H9 (cell line): Measurements from ENCODE around the gene DOCK2. TPM values are rescaled to one million over a fixed set of nuclear protein-coding genes. Genes with fewer than 3 reads are reported as not detected.

Source experiments
- DNase-seq: peaks from one replicate; pipeline ENCODE4 v3.0.0-alpha.2; 2017
- H2AFZ ChIP-seq: one replicate; pipeline ENCODE4 v1.6.1; 2013; ENCODE audit warnings: mild to moderate bottlenecking, low read length, control low read depth, moderate library complexity
- H2AK5ac ChIP-seq: 2 replicates; pipeline ENCODE4 v1.6.1; 2013; ENCODE audit warnings: low read length, control low read depth, mixed read lengths; ENCODE audit not compliant: insufficient read length
- H2BK120ac ChIP-seq: one replicate; pipeline ENCODE4 v1.6.1; 2013; ENCODE audit warnings: low read depth, mild to moderate bottlenecking, low read length, control low read depth, inconsistent platforms; ENCODE audit not compliant: poor library complexity, severe bottlenecking
- H2BK12ac ChIP-seq: 2 replicates; pipeline ENCODE4 v1.6.1; 2013; ENCODE audit warnings: low read length, control low read depth, mixed read lengths, low read depth; ENCODE audit not compliant: insufficient read length
- H2BK15ac ChIP-seq: 2 replicates; pipeline ENCODE4 v1.6.1; 2013; ENCODE audit warnings: low read depth, low read length, control low read depth
- H2BK20ac ChIP-seq: one replicate; pipeline ENCODE4 v1.6.1; 2013; ENCODE audit warnings: low read depth, mild to moderate bottlenecking, low read length, control low read depth, inconsistent platforms; ENCODE audit not compliant: poor library complexity, severe bottlenecking
- H2BK5ac ChIP-seq: 2 replicates; pipeline ENCODE4 v1.6.1; 2013; ENCODE audit warnings: low read length, control low read depth, mixed read lengths; ENCODE audit not compliant: insufficient read length
- H3K14ac ChIP-seq: 2 replicates; pipeline ENCODE4 v1.6.1; 2013; ENCODE audit warnings: low read length, control low read depth; ENCODE audit not compliant: insufficient read depth
- H3K18ac ChIP-seq: 2 replicates; pipeline ENCODE4 v1.6.1; 2013; ENCODE audit warnings: low read depth, mild to moderate bottlenecking, mixed read lengths, low read length, control low read depth; ENCODE audit not compliant: insufficient read length
- H3K23ac ChIP-seq: 2 replicates; pipeline ENCODE4 v1.6.1; 2013; ENCODE audit warnings: low read length, control low read depth, mixed read lengths, low read depth; ENCODE audit not compliant: insufficient read length
- H3K23me2 ChIP-seq: 2 replicates; pipeline ENCODE4 v1.6.1; 2013; ENCODE audit warnings: low read depth, mild to moderate bottlenecking, mixed read lengths, low read length, control low read depth; ENCODE audit not compliant: insufficient read length, poor library complexity, severe bottlenecking
- H3K27ac ChIP-seq: 2 replicates; pipeline ENCODE4 v1.5.1; 2013; ENCODE audit warnings: low read length, control low read depth, mixed read lengths, low read depth; ENCODE audit not compliant: insufficient read length
- H3K27me3 ChIP-seq: 2 replicates; pipeline ENCODE4 v1.6.1; 2013; ENCODE audit warnings: low read length, control low read depth, inconsistent platforms; ENCODE audit not compliant: insufficient read depth
- H3K4ac ChIP-seq: 2 replicates; pipeline ENCODE4 v1.6.1; 2013; ENCODE audit warnings: low read depth, mild to moderate bottlenecking, control low read depth, inconsistent platforms, low read length, moderate library complexity
- H3K4me1 ChIP-seq: 2 replicates; pipeline ENCODE4 v1.6.1; 2013; ENCODE audit warnings: low read length, control low read depth, inconsistent platforms; ENCODE audit not compliant: insufficient read depth
- H3K4me2 ChIP-seq: 2 replicates; pipeline ENCODE4 v1.6.1; 2013; ENCODE audit warnings: low read length, control low read depth, mixed read lengths; ENCODE audit not compliant: insufficient read length, insufficient read depth
- H3K56ac ChIP-seq: 2 replicates; pipeline ENCODE4 v1.6.1; 2013; ENCODE audit warnings: low read depth, mild to moderate bottlenecking, mixed read lengths, low read length, control low read depth; ENCODE audit not compliant: insufficient read length
- H3K79me1 ChIP-seq: 2 replicates; pipeline ENCODE4 v1.6.1; 2013; ENCODE audit warnings: low read depth, mild to moderate bottlenecking, moderate library complexity, low read length, control low read depth, inconsistent platforms; ENCODE audit not compliant: insufficient read depth, poor library complexity, severe bottlenecking
- H3K79me2 ChIP-seq: 2 replicates; pipeline ENCODE4 v1.6.1; 2013; ENCODE audit warnings: low read length, control low read depth, inconsistent platforms; ENCODE audit not compliant: insufficient read depth
- H3K9ac ChIP-seq: 2 replicates; pipeline ENCODE4 v1.6.1; 2013; ENCODE audit warnings: low read length, control low read depth, mixed read lengths; ENCODE audit not compliant: insufficient read length; ENCODE audit errors: extremely low read depth
- H3K9me3 ChIP-seq: one replicate; pipeline ENCODE4 v1.6.1; 2013; ENCODE audit warnings: low read depth, low read length, inconsistent platforms; ENCODE audit not compliant: control insufficient read depth
- H3T11ph ChIP-seq: one replicate; pipeline ENCODE4 v1.6.1; 2013; ENCODE audit warnings: mild to moderate bottlenecking, low read length, control low read depth, inconsistent platforms
- H4K20me1 ChIP-seq: one replicate; pipeline ENCODE4 v1.6.1; 2013; ENCODE audit not compliant: control insufficient read depth, insufficient read length, insufficient read depth
- H4K5ac ChIP-seq: 2 replicates; pipeline ENCODE4 v1.6.1; 2013; ENCODE audit warnings: low read depth, mild to moderate bottlenecking, mixed read lengths, low read length, control low read depth; ENCODE audit not compliant: insufficient read length
- H4K8ac ChIP-seq: replicated peaks from 2 replicates; pipeline ENCODE4 v1.6.1; 2013; ENCODE audit warnings: low read length, control low read depth, mixed read lengths, low read depth; ENCODE audit not compliant: insufficient read length
- H4K91ac ChIP-seq: 2 replicates; pipeline ENCODE4 v1.6.1; 2013; ENCODE audit warnings: low read depth, mild to moderate bottlenecking, moderate library complexity, mixed read lengths, low read length, control low read depth; ENCODE audit not compliant: insufficient read length
- H3K27ac Mint-ChIP-seq, 3 experiments: 2 replicates in 2 of 3; 3 replicates in 1 of 3; pipeline ENCODE4 v1.8.0; 2020 to 2021; ENCODE audit warnings: mixed read lengths in 3 of 3, mild to moderate bottlenecking in 1 of 3, moderate library complexity in 1 of 3
- H3K27me3 Mint-ChIP-seq: 2 replicates; pipeline ENCODE4 v1.8.0; 2021; ENCODE audit warnings: low read depth, mild to moderate bottlenecking, moderate library complexity, mixed read lengths
- H3K36me3 Mint-ChIP-seq, 3 experiments: 2 replicates in 2 of 3; 3 replicates in 1 of 3; pipeline ENCODE4 v1.8.0; 2020 to 2021; ENCODE audit warnings: low read depth in 3 of 3, mixed read lengths in 3 of 3; ENCODE audit not compliant: insufficient read depth in 1 of 3
- H3K4me1 Mint-ChIP-seq, 2 experiments: 2 replicates each; pipeline ENCODE4 v1.8.0; 2020; ENCODE audit warnings: mixed read lengths in 2 of 2
- H3K4me3 Mint-ChIP-seq, 2 experiments: 2 replicates in 1 of 2; 3 replicates in 1 of 2; pipeline ENCODE4 v1.8.0; 2020 to 2021; ENCODE audit warnings: mild to moderate bottlenecking in 2 of 2, mixed read lengths in 2 of 2, moderate library complexity in 1 of 2
- H3K9me3 Mint-ChIP-seq, 2 experiments: 2 replicates in 1 of 2; 3 replicates in 1 of 2; pipeline ENCODE4 v1.8.0; 2020; ENCODE audit warnings: mild to moderate bottlenecking in 2 of 2, mixed read lengths in 2 of 2, moderate library complexity in 1 of 2
- CTCF ChIP-seq: fragments of 200-600 bp; sonication (generic); conservative IDR thresholded peaks from 3 replicates; pipeline ENCODE4 v1.8.0; 2021; ENCODE audit warnings: antibody characterized with exemption, mild to moderate bottlenecking
- WGBS: extraction: QIAGEN DNeasy Blood & Tissue Kit; methylation state at CpG from one replicate; pipeline ENCODE4 v1.1.7; 2013; ENCODE audit warnings: missing lambda C conversion rate, low lambda C conversion rate, mixed read lengths; ENCODE audit not compliant: insufficient read length; ENCODE audit errors: extremely low coverage; 5-methylcytosine and 5-hydroxymethylcytosine counted together
- total RNA-seq: library from RNA; stranded (reverse); gene quantifications from 2 replicates; pipeline ENCODE4 v1.2.1, GENCODE V29; 2021

DOCK2 gene
- total RNA-seq, 1 experiment from 2014 or later = 7.8 TPM

GRCh38 chr5:169809281-169809680 is 172.2 kb downstream of the DOCK2 start:
- WGBS = no CpG with 5 or more reads among the region's 5 CpGs
- peaks cover 51 to 63% of the 10 kb centered on the region in 2 experiments for H3K4me1 Mint-ChIP-seq
- Histone ChIP-seq H3K79me1 (no peaks in the 10 kb centered on the region), H4K91ac (no peak overlapping the region), H3K23ac (no peak overlapping the region), H3K18ac (no peak overlapping the region), H2AK5ac (no peak overlapping the region), H2BK20ac (no peak overlapping the region), H3K9ac (no peak overlapping the region), H3K9me3 (no peaks in the 10 kb centered on the region), H2BK12ac (no peak overlapping the region), H3K56ac (no peak overlapping the region), H3K14ac (no peak overlapping the region), H3K79me2 (no peaks in the 10 kb centered on the region), H3K27me3 (no peaks in the 10 kb centered on the region), H3K27ac (no peak overlapping the region), H3T11ph (no peak overlapping the region), H4K8ac (no peak overlapping the region), H4K5ac (no peak overlapping the region), H3K4me2 (no peak overlapping the region), H2BK120ac (no peak overlapping the region), H2AFZ (no peak overlapping the region), H3K4me1 (peaks cover 13% of the 10 kb centered on the region), H2BK15ac (no peak overlapping the region), H4K20me1 (no peaks in the 10 kb centered on the region), H3K4ac (no peak overlapping the region), H3K23me2 (no peaks in the 10 kb centered on the region), H2BK5ac (no peak overlapping the region)
- peak overlapping the region in 1 of 2 experiments; percentile 4; a peak in 1 of 5 replicates for H3K4me3 Mint-ChIP-seq
- TF ChIP-seq CTCF = no peak
- H3K9me3 Mint-ChIP-seq = peaks cover 5 to 7% of the 10 kb centered on the region in 2 experiments; a peak in 4 of 5 replicates
- H3K36me3 Mint-ChIP-seq = peaks cover 0 to 13% (median 3%) of the 10 kb centered on the region in 3 experiments; a peak in 4 of 7 replicates
- H3K27ac Mint-ChIP-seq = no peak overlapping the region
- H3K27me3 Mint-ChIP-seq = peaks cover 22% of the 10 kb centered on the region
- DNase-seq = no peak
